ENCODE measurements around the gene POLR1E. TPM values are rescaled to one million over a fixed set of nuclear protein-coding genes. Genes with fewer than 3 reads are reported as not detected.

Gene POLR1E
- total RNA-seq, 1 experiment from 2014 or later = 45.8 TPM

DNA sequence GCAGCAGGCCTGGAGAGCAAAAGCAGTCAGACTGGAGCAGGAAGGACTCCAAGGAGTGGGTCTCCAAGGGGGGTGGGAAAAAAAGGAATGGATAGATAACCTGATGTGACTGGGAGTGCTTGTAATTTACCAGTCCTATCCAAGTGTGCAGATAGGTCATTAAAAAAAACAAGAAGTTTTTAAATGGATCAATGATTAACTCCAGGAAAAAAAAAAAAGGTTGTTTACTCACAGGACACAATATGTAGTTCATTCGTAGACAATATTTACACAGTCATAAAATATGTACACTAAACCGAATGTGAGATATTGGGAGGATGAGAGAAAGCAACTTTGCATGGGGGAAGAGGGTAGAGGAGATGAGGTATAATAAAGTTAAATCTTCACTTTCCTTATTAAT is 40.9 kb upstream of the POLR1E start:
- no peaks in the 10 kb centered on the region for H4K20me1 ChIP-seq (ENCODE audit: control insufficient read depth, insufficient read depth, insufficient read length)
- H4K5ac ChIP-seq (ENCODE audit: insufficient read length, low read depth, low read length) = no peak overlapping the region
- no peak overlapping the region for H3K4me3 Mint-ChIP-seq
- H3K23me2 ChIP-seq (ENCODE audit: insufficient read length, low read depth, low read length, poor library complexity, severe bottlenecking) = no peaks in the 10 kb centered on the region
- no peaks in the 10 kb centered on the region for H3K27me3 ChIP-seq (ENCODE audit: insufficient read depth, low read length)
- H4K91ac ChIP-seq (ENCODE audit: insufficient read length, low read depth, low read length) = no peak overlapping the region
- H3K9me3 Mint-ChIP-seq = no peaks in the 10 kb centered on the region
- H3K4me1 Mint-ChIP-seq = peaks cover 4 to 13% of the 10 kb centered on the region in 2 experiments
- H3K79me2 ChIP-seq (ENCODE audit: insufficient read depth, low read length) = peaks cover 2% of the 10 kb centered on the region
- peak overlapping the region in 1 of 3 experiments; percentile 66; a peak in 1 of 7 replicates for H3K27ac Mint-ChIP-seq
- H3K36me3 Mint-ChIP-seq (ENCODE audit: insufficient read depth in 1 of 3, low read depth in 3 of 3) = peaks cover 20 to 44% (median 38%) of the 10 kb centered on the region in 3 experiments; a peak in 6 of 7 replicates
- H2BK15ac ChIP-seq (ENCODE audit: low read depth, low read length) = no peak overlapping the region
- H3K27me3 Mint-ChIP-seq (ENCODE audit: low read depth) = no peaks in the 10 kb centered on the region; the same call in 1 of the 2 replicates
- H2AFZ ChIP-seq (ENCODE audit: low read length) = no peak overlapping the region
- H3K9me3 ChIP-seq (ENCODE audit: control insufficient read depth, low read depth, low read length) = no peaks in the 10 kb centered on the region
- WGBS (ENCODE audit: extremely low coverage, insufficient read length, low lambda C conversion rate) = no CpG with 5 or more reads among the region's 2 CpGs
- TF ChIP-seq, protein P1, sequence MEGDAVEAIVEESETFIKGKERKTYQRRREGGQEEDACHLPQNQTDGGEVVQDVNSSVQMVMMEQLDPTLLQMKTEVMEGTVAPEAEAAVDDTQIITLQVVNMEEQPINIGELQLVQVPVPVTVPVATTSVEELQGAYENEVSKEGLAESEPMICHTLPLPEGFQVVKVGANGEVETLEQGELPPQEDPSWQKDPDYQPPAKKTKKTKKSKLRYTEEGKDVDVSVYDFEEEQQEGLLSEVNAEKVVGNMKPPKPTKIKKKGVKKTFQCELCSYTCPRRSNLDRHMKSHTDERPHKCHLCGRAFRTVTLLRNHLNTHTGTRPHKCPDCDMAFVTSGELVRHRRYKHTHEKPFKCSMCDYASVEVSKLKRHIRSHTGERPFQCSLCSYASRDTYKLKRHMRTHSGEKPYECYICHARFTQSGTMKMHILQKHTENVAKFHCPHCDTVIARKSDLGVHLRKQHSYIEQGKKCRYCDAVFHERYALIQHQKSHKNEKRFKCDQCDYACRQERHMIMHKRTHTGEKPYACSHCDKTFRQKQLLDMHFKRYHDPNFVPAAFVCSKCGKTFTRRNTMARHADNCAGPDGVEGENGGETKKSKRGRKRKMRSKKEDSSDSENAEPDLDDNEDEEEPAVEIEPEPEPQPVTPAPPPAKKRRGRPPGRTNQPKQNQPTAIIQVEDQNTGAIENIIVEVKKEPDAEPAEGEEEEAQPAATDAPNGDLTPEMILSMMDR (conservative IDR thresholded peaks at IDR 0.05) = no peak
- H2BK20ac ChIP-seq (ENCODE audit: low read depth, low read length, poor library complexity, severe bottlenecking) = no peak overlapping the region
- H3K79me1 ChIP-seq (ENCODE audit: insufficient read depth, low read depth, low read length, poor library complexity, severe bottlenecking) = peaks cover 22% of the 10 kb centered on the region
- no peak overlapping the region for H3K56ac ChIP-seq (ENCODE audit: insufficient read length, low read depth, low read length)
- no peak overlapping the region for H4K8ac ChIP-seq (replicated peaks; ENCODE audit: insufficient read length, low read depth, low read length)
- H3K4ac ChIP-seq (ENCODE audit: low read depth, low read length) = no peak overlapping the region
- no peak overlapping the region for H3K18ac ChIP-seq (ENCODE audit: insufficient read length, low read depth, low read length)
- H2BK12ac ChIP-seq (ENCODE audit: insufficient read length, low read depth, low read length) = no peak overlapping the region
- H3K9ac ChIP-seq (ENCODE audit: extremely low read depth, insufficient read length, low read length) = no peak overlapping the region
- no peak overlapping the region for H2BK5ac ChIP-seq (ENCODE audit: insufficient read length, low read length)
- no peak overlapping the region for H3K27ac ChIP-seq (ENCODE audit: insufficient read length, low read depth, low read length)
- no peaks in the 10 kb centered on the region for H3K4me1 ChIP-seq (ENCODE audit: insufficient read depth, low read length)
- H3K4me2 ChIP-seq (ENCODE audit: insufficient read depth, insufficient read length, low read length) = no peak overlapping the region
- no peak overlapping the region for H2AK5ac ChIP-seq (ENCODE audit: insufficient read length, low read length)
- H2BK120ac ChIP-seq (ENCODE audit: low read depth, low read length, poor library complexity, severe bottlenecking) = no peak overlapping the region
- no peak overlapping the region for H3T11ph ChIP-seq (ENCODE audit: low read length)
- no peak overlapping the region for H3K23ac ChIP-seq (ENCODE audit: insufficient read length, low read depth, low read length)
- H3K14ac ChIP-seq (ENCODE audit: insufficient read depth, low read length) = no peak overlapping the region
- no peak for DNase-seq
